Astrocyte of the cerebellum (primary cell): Measurements from ENCODE around the gene ARPC1A.
"Not testable (repeated sequence)": the region's sequence is repeated elsewhere in the genome, so short reads cannot be mapped to it uniquely, and the experiment has no call there.

Experiments
- DNase-seq: peaks from one replicate; pipeline ENCODE4 v3.0.0-alpha.2; 2011; ENCODE audit warnings: low read depth
- H3K4me3 ChIP-seq: 2 replicates; pipeline ENCODE4 v1.5.1; 2011; ENCODE audit warnings: mild to moderate bottlenecking, low read depth, low read length, moderate library complexity
- CTCF ChIP-seq: IDR thresholded peaks from 2 replicates; pipeline ENCODE4 v1.5.1; 2012; ENCODE audit warnings: low read length, low read depth, moderate library complexity, mild to moderate bottlenecking; ENCODE audit errors: missing control alignments
- in situ Hi-C: cut with HindIII; loops from 2 replicates; pipeline ENCODE4 v1.10.0; 2017; ENCODE audit warnings: low sequenced_read_pairs

The ARPC1A gene

GRCh38 chr7:99331002-99331401 lies 5.3 kb downstream of the ARPC1A start:
- in situ Hi-C loops = no loop called here
- H3K4me3 ChIP-seq = no peak overlapping the region
- no peak for DNase-seq
- TF ChIP-seq CTCF = no peak

- in situ Hi-C loops = no loop called here
- no peak for DNase-seq
- H3K4me3 ChIP-seq = no peak overlapping the region
- TF ChIP-seq CTCF = no peak
Observed at GRCh38 chr7:99339595-99339994, 13.9 kb downstream of the ARPC1A start.

- in situ Hi-C loops = no loop called here
- no peak for DNase-seq
- H3K4me3 ChIP-seq = no peak overlapping the region
- TF ChIP-seq CTCF = no peak
Observed at GRCh38 chr7:99340659-99341058, 15.0 kb downstream of the ARPC1A start.

- no peak for TF ChIP-seq CTCF
- in situ Hi-C loops = no loop called here
- DNase-seq = no peak
Observed at GRCh38 chr7:99344061-99344647, 18.5 kb downstream of the ARPC1A start.

GRCh38 chr7:99350641-99351040 lies 24.9 kb downstream of the ARPC1A start:
- DNase-seq, H3K4me3 ChIP-seq, in situ Hi-C loops: not testable (repeated sequence)

More at GRCh38 chr7:99344061-99344647, 18.5 kb downstream of the ARPC1A start:
- no peak overlapping the region for H3K4me3 ChIP-seq

GRCh38 chr7:99352247-99352646 lies 26.5 kb downstream of the ARPC1A start:
- TF ChIP-seq CTCF = no peak
- no peak for DNase-seq
- H3K4me3 ChIP-seq = no peak overlapping the region
- in situ Hi-C loops = no loop called here

- DNase-seq = no peak
- in situ Hi-C loops = no loop called here
- TF ChIP-seq CTCF = no peak
- no peak overlapping the region for H3K4me3 ChIP-seq
Observed at GRCh38 chr7:99355098-99355497, 29.4 kb downstream of the ARPC1A start.
